Muscle of arm (tissue), 14 donors: Measurements from ENCODE around the gene WDR46. TPM values are rescaled to one million over a fixed set of nuclear protein-coding genes. Genes with fewer than 3 reads are reported as not detected.

Experiments
- DNase-seq: peaks from one replicate; pipeline ENCODE4 v3.0.0-alpha.2; 2013
- long read RNA-seq, 11 donors: transcript quantifications; one replicate each; lab custom pipeline, GENCODE V29; 2026
- polyA plus RNA-seq, 12 donors: library from polyadenylated mRNA; unstranded; fragments of 120-200 nt; gene quantifications; one replicate each; pipeline ENCODE4 v1.2.1, GENCODE V29; 2013; ENCODE audit not compliant: insufficient read length in 12 of 12

The WDR46 gene
- 10 to 100 TPM in 11 of 12 donors, not detected in 1; 38.8 to 63.5 (median 56.3) TPM for polyA plus RNA-seq
- long read RNA-seq, donor 1, transcript WDR46-231 (15 exons, 2,358 nt), result major isoform, 8 of 61 reads
- long read RNA-seq, donor 1, partial matches to known transcripts, result 45 of 61 reads
- long read RNA-seq, donor 1, other reads (novel, unspliced or antisense), result 8 of 61 reads
- long read RNA-seq, donor 2, transcript WDR46-231 (15 exons, 2,358 nt), result major isoform, 11 of 11 reads
- long read RNA-seq, donor 2, partial matches to known transcripts, result 0 of 11 reads
- long read RNA-seq, donor 2, other reads (novel, unspliced or antisense), result 0 of 11 reads
- long read RNA-seq, donor 3, transcript WDR46-231 (15 exons, 2,358 nt), result major isoform, 7 of 7 reads
- long read RNA-seq, donor 3, partial matches to known transcripts, result 0 of 7 reads
- long read RNA-seq, donor 3, other reads (novel, unspliced or antisense), result 0 of 7 reads
- long read RNA-seq, donor 4, partial matches to known transcripts, result 0 of 1 reads
- long read RNA-seq, donor 4, other reads (novel, unspliced or antisense), result 0 of 1 reads
- long read RNA-seq, donor 5, transcript WDR46-231 (15 exons, 2,358 nt), result major isoform, 6 of 6 reads
- long read RNA-seq, donor 5, partial matches to known transcripts, result 0 of 6 reads
- long read RNA-seq, donor 5, other reads (novel, unspliced or antisense), result 0 of 6 reads
- long read RNA-seq, donor 6, transcript WDR46-231 (15 exons, 2,358 nt), result major isoform, 6 of 26 reads
- long read RNA-seq, donor 6, partial matches to known transcripts, result 12 of 26 reads
- long read RNA-seq, donor 6, other reads (novel, unspliced or antisense), result 8 of 26 reads
- long read RNA-seq, donor 7, partial matches to known transcripts, result 0 of 3 reads
- long read RNA-seq, donor 7, other reads (novel, unspliced or antisense), result 0 of 3 reads
- long read RNA-seq, donor 8, partial matches to known transcripts, result 0 of 4 reads
- long read RNA-seq, donor 8, other reads (novel, unspliced or antisense), result 0 of 4 reads
- long read RNA-seq, donor 9, partial matches to known transcripts, result 0 of 4 reads
- long read RNA-seq, donor 9, other reads (novel, unspliced or antisense), result 0 of 4 reads
- long read RNA-seq, donor 10, partial matches to known transcripts, result 0 of 4 reads
- long read RNA-seq, donor 10, other reads (novel, unspliced or antisense), result 0 of 4 reads
- long read RNA-seq, donor 11, partial matches to known transcripts, result 0 of 4 reads
- long read RNA-seq, donor 11, other reads (novel, unspliced or antisense), result 0 of 4 reads

- peak; percentile 94 for DNase-seq
Measured at GRCh38 chr6:33288921-33289783, at the start of gene WDR46, which contains the start of gene PFDN6. Gene WDR46 (minus strand): TSS chr6:33289239. CDS start chr6:33289170, 69 bp downstream. Gene PFDN6 (plus strand): TSS chr6:33289601. CDS start chr6:33289857, 256 bp downstream.

GRCh38 chr6:33336495-33336894 lies 47.5 kb upstream of the WDR46 start:
- no peak for DNase-seq

- DNase-seq, result no peak
Measured at GRCh38 chr6:33335916-33336315, 46.9 kb upstream of the WDR46 start.

- no peak for DNase-seq
Measured at GRCh38 chr6:33333666-33334065, 44.6 kb upstream of the WDR46 start.

- no peak for DNase-seq
Measured at GRCh38 chr6:33330736-33331135, 41.7 kb upstream of the WDR46 start.

- no peak for DNase-seq
Measured at GRCh38 chr6:33329058-33329457, 40.0 kb upstream of the WDR46 start.

- no peak for DNase-seq
Measured at GRCh38 chr6:33324125-33324524, 35.1 kb upstream of the WDR46 start.

- no peak for DNase-seq
Measured at GRCh38 chr6:33323623-33323948, 34.5 kb upstream of the WDR46 start.

GRCh38 chr6:33321227-33321626 lies 32.2 kb upstream of the WDR46 start:
- DNase-seq, result no peak

- no peak for DNase-seq
Measured at GRCh38 chr6:33320315-33321181, 31.5 kb upstream of the WDR46 start.

- no peak for DNase-seq
Measured at GRCh38 chr6:33319939-33320314, 30.9 kb upstream of the WDR46 start.

GRCh38 chr6:33318426-33319073 lies 29.5 kb upstream of the WDR46 start:
- DNase-seq, result no peak

GRCh38 chr6:33317669-33318425 lies 28.8 kb upstream of the WDR46 start, which contains the start of gene ZBTB22:
Gene ZBTB22 (minus strand): TSS chr6:33317744. CDS start chr6:33316916, 828 bp downstream.
- DNase-seq, result peak; percentile 98

GRCh38 chr6:33317419-33317668 lies 28.3 kb upstream of the WDR46 start:
- DNase-seq, result peak; percentile 45

GRCh38 chr6:33316603-33317418 lies 27.8 kb upstream of the WDR46 start:
- DNase-seq, result no peak

GRCh38 chr6:33315793-33316602 lies 27.0 kb upstream of the WDR46 start:
- DNase-seq, result no peak
